ENCODE data around the gene COL11A2.

The COL11A2 gene

DNA sequence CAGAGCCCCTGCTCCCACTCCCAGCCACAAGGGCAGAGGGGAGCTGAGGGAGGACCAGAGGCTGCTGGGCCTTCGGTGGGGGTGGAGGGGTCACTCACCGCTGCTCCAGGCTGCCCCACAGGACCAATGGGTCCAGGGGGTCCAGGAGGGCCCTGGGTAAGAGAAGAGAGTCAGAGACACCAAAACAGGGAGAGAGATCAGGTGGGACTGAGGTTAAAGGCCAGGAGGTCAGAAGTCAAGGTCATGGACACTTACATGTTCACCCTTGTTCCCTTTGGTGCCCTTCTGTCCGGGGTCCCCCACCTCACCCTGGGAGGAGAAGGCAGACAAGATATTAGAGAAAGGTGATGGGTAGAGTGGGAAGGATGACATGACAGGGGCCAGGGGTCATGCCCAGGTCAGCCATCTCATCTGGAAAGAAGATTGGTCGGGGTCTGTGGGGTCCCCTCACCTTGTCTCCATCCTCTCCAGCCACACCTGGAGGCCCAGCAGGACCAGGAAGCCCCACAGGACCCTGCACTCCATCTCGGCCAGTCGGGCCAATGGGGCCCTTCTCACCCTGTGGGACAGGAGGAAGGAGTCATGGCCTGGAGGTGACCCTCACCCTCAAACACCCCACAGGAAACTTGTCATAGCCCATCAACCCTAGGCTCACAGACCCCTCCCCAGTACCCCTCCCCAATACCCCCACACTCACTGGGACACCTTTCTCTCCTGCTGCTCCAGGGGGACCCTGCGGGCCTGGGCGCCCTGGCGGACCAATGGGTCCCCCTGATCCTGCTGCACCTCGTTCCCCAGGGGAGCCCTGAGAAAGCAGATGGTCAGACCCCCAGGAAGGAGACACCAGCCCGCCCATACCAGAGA is 21.0 kb downstream of the COL11A2 start:
- DNase-seq: no peak

DNA sequence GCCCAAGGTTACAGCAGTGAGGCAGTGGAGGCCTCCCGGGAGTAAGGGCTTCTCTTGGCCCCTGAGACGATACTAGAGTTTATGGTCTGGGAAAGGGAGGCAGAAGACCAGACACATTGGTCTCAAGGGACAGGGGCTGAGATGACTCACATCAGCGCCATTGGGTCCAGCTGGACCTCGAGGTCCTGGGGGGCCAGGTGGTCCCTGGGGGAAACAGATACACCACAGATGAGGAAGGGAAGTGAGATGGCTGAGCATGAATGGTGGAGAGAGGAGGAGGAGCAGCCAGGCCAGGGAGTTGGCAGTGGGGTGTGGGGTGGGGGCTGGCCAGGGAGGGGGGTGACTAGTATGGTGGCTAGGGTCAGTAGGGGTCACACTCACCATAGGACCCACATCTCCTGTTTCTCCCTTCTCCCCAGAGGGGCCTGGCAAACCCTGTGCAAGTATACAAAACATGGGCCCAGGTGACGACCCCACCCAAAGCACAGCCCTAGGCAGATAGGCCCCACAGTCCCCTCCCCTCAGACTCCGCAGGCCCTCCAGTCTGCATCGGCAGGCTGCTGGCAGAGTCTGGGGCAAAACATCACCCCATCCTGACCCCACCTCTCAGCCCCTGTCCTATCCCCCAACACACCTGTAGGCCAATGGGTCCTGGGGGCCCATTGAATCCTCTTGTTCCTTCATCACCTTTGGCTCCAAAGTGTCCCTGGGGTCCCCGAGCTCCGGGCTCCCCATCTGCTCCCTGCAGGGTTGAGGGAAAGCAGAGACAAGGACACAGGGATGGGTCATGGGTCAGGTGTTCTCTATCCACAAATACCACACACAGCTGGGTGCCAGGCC is 21.9 kb downstream of the COL11A2 start:
- no peak for DNase-seq

DNA sequence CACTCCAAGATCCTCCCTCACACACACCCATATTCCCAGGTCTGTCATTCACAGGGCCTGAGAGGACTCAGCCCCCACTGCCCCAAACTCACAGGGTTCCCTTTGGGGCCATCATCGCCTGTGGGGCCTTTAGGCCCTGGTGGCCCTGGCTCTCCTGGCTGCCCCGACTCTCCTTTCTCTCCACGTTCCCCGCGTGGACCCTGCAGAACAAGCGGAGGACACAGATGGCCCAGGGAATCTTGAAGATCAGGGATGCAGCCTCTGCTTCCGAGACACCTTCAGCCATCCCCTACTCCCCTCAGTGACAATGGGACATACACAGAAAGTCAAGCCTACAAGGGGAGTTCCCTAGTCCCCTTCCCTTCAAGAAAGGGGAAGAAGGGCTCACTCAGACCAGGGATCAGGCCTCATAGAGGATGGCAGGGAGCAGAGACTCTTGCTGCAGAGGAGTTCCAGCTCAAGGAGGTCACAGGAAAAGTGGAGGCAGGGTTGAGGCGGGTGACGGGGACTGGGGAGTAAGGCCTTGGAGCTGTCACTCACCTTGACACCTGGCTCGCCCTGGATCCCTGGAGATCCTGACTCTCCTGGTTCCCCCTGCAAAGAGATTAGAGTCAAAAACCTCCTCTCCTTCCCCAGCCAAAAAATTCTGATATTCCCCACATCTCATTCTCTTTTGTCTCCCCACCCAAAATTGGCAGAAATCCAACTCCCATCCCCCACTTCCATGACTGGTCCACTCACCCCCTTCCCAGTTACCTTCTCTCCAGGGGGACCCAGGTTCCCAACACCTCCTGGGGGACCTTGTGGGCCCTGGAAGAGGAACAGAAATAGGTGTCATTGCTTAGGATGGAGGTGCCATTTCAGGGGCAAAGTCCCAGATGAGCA is 22.7 kb downstream of the COL11A2 start:
- no peak for DNase-seq

GRCh38 chr6:33168639-33169038 is 23.6 kb downstream of the COL11A2 start:
- no peak for DNase-seq

- no peak for DNase-seq
Observed at GRCh38 chr6:33168284-33168601, 24.0 kb downstream of the COL11A2 start.

- no peak for DNase-seq
Observed at GRCh38 chr6:33167374-33168283, 24.6 kb downstream of the COL11A2 start.

- DNase-seq: no peak
Observed at GRCh38 chr6:33166811-33167210, 25.5 kb downstream of the COL11A2 start.

- no peak for DNase-seq
Observed at GRCh38 chr6:33166363-33166762, 25.9 kb downstream of the COL11A2 start.

- no peak for DNase-seq
Observed at GRCh38 chr6:33165581-33166258, 26.5 kb downstream of the COL11A2 start.

- DNase-seq: no peak
Observed at GRCh38 chr6:33164665-33165373, 27.4 kb downstream of the COL11A2 start.

GRCh38 chr6:33164176-33164575 is 28.1 kb downstream of the COL11A2 start:
- DNase-seq: no peak

- no peak for DNase-seq
Observed at GRCh38 chr6:33163540-33163939, 28.7 kb downstream of the COL11A2 start.

DNA sequence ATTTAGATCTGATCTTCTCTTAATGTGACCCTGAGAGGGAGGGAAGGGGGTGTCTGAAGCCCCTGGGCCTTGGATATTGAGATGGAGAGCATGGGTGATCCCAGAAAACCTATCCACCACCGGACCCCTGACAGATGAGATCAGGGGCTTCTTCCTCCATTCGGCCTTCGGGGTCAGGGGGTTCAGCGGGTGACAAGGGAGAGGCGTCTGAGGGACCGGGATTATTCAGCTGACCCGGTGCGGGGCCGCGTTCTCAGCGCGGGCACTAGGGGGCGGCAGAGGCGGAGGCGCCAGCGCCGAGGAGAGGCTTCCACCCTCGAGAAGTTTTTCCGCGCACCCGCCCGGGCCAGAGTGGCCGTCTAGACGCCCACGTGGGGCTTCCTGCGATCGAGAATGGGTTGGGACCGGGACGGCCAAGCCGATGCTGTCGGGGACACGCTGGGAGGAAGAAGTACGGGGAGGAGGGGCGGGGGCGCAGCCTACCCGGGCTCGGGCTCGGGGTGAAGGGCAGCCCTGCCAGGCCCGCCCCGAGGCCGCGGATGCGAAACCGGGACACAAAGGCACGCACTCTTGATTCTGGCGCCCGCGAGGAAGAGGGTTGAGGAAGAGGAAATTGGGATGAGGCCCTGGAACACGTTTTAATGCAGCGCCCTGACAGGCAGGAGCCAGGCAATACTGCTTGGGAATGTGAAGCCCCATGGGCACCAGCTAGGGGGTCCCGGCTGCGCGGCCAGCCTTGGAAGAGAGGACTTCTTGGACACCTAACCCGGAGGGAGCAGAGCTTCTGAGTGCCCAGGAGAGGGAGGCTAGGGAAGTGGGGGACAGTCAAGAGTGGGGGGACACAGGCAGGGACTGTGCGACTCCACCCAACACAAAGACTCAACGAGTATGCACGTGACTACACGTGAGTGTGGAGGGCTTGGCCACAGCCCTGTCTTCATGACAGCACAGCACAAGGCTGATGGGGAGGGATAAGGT is 30.6 kb downstream of the COL11A2 start:
- no peak for DNase-seq

DNA sequence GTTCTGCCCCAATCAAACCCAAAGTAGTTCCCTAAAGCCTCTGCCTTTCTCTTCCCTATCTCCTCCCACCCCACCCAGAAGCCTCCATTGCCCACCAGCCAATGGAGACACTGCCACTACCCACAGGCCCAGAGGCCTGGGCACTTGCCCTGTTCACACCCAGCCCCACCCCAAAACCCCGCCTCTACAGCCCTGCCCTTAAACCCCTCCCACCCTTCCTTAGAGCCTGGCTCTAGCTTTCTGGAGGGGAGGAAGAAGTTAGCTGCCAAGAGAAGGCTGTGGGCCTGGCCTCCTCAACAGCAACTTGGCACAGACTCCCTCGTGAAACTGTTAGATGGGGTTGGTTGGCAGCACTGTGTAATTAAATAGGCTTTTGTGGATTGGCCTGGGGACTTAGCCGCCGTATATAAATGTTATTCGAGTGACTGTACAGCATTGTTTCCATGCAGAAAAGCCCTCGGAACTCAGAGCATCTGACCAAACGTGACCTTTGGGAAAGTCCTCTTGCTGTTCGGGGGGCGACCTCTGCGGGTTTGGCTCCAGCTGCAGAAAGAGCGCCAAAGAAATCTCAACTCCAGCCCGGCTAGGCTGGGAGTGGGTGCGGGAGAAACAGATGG is 31.4 kb downstream of the COL11A2 start:
- DNase-seq: no peak

DNA sequence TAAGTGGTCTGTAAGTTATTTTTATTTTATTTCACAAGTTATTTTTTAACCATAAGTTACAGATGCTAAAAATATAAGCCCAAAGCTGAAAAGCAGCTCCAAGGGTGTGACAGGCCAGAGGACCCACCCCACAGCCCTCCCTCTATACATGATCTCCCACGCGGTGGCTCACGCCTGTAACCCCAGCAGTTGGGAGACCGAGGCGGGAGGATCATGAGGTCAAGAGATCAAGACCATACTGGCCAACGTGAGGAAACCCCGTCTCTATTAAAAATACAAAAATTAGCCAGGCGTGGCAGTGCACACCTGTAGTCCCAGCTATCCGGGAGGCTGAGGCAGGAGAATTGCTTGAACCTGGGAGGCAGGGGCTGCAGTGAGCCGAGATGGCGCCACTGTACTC is 32.2 kb downstream of the COL11A2 start:
- no peak for DNase-seq

- no peak for DNase-seq
Observed at GRCh38 chr6:33156964-33157363, 35.3 kb downstream of the COL11A2 start.

GRCh38 chr6:33156561-33156960 is 35.7 kb downstream of the COL11A2 start:
- DNase-seq: no peak

- no peak for DNase-seq
Observed at GRCh38 chr6:33154349-33154748, 37.9 kb downstream of the COL11A2 start.

DNA sequence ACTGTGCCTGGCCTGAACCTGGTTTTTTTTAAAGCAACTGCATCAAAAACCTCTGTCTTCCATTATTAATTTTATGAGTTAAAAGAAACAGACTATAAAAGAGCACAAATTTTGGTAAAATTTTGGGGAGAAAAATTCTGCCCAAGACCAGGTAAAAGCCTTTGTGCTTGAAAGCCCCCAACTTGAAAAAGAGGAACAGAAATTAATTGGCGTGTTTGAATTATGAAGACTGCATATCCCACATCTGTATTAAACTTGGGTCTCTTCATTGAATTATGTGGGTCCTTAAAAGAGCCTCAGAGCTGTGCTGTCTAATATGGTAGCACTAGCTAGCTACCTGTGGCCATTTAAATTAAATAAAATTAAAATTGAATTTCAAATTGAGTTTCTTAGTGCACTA is 41.2 kb downstream of the COL11A2 start:
- DNase-seq: no peak

All from NCI-H1417 treated with DMSO at 0.1 percent for 48 hours (cell line).